OCI-LY1 (cell line): ENCODE data around the gene PRG2.
A peak's percentile ranks its signal among the peaks of the same experiment; 100 is the strongest.

Experiments
- H2AFZ ChIP-seq: fragments of 200-600 bp; sonication (generic), shearing (Covaris generic); 2 replicates; pipeline ENCODE4 v1.6.0; 2014; ENCODE audit warnings: antibody characterized with exemption, mild to moderate bottlenecking, low read length
- H3F3A ChIP-seq: fragments of 200-600 bp; sonication (generic), shearing (Covaris generic); 2 replicates; pipeline ENCODE4 v1.6.0; 2014; ENCODE audit warnings: mild to moderate bottlenecking, antibody characterized with exemption, low read length, moderate library complexity; ENCODE audit not compliant: insufficient read depth
- H3K27ac ChIP-seq: fragments of 200-600 bp; sonication (generic); 2 replicates; pipeline ENCODE4 v1.5.1; 2014; ENCODE audit warnings: low read length, mixed run types, mild to moderate bottlenecking, low read depth; ENCODE audit not compliant: poor library complexity, severe bottlenecking
- H3K27me3 ChIP-seq: fragments of 200-600 bp; sonication (generic); 2 replicates; pipeline ENCODE4 v1.6.0; 2014; ENCODE audit warnings: antibody characterized with exemption, mild to moderate bottlenecking, low read length, moderate library complexity; ENCODE audit not compliant: insufficient read depth
- H3K36me3 ChIP-seq: fragments of 200-600 bp; sonication (generic); 2 replicates; pipeline ENCODE4 v1.6.1; 2014; ENCODE audit warnings: mild to moderate bottlenecking, antibody characterized with exemption, low read length, moderate library complexity, mixed read lengths; ENCODE audit not compliant: insufficient read depth
- H3K4me1 ChIP-seq: fragments of 200-600 bp; sonication (generic); 2 replicates; pipeline ENCODE4 v1.5.1; 2014; ENCODE audit warnings: mild to moderate bottlenecking, low read length, moderate library complexity; ENCODE audit not compliant: insufficient read depth, severe bottlenecking
- H3K4me2 ChIP-seq: fragments of 200-600 bp; sonication (generic), shearing (Covaris generic); 2 replicates; pipeline ENCODE4 v1.6.1; 2014; ENCODE audit warnings: low read length
- H3K4me3 ChIP-seq: fragments of 200-600 bp; sonication (generic); 2 replicates; pipeline ENCODE4 v1.5.1; 2014; ENCODE audit warnings: low read length, low read depth, mild to moderate bottlenecking, mixed read lengths; ENCODE audit not compliant: poor library complexity, severe bottlenecking
- H3K79me2 ChIP-seq: fragments of 200-600 bp; shearing (Covaris generic); 2 replicates; pipeline ENCODE4 v1.6.1; 2016; ENCODE audit warnings: mixed run types, low read length, mixed read lengths; ENCODE audit not compliant: insufficient read depth
- H3K9ac ChIP-seq: fragments of 200-600 bp; sonication (generic), shearing (Covaris generic); 2 replicates; pipeline ENCODE4 v1.6.1; 2014; ENCODE audit warnings: mild to moderate bottlenecking, low read length, mixed read lengths
- H3K9me2 ChIP-seq: fragments of 200-600 bp; sonication (generic), shearing (Covaris generic); 2 replicates; pipeline ENCODE4 v1.6.1; 2014; ENCODE audit warnings: low read depth, mild to moderate bottlenecking, low read length, mixed read lengths
- H3K9me3 ChIP-seq: fragments of 200-600 bp; shearing (Covaris generic); 2 replicates; pipeline ENCODE4 v1.6.1; 2014; ENCODE audit warnings: low read length, mixed read lengths
- H4K20me1 ChIP-seq: fragments of 200-600 bp; sonication (generic), shearing (Covaris generic); 2 replicates; pipeline ENCODE4 v1.6.0; 2016; ENCODE audit warnings: mild to moderate bottlenecking, low read length; ENCODE audit not compliant: insufficient read depth
- CTCF ChIP-seq: fragments of 200-600 bp; sonication (generic), shearing (Covaris generic); IDR thresholded peaks from 2 replicates; pipeline ENCODE4 v1.5.1; 2017; ENCODE audit warnings: mild to moderate bottlenecking, antibody characterized with exemption, low read length, moderate library complexity, mixed read lengths
- EZH2 ChIP-seq: fragments of 200-600 bp; sonication (generic), shearing (Covaris generic); IDR thresholded peaks from 2 replicates; pipeline ENCODE4 v1.8.0; 2017; ENCODE audit warnings: borderline replicate concordance, mixed run types, mild to moderate bottlenecking, antibody characterized with exemption, low read length, moderate library complexity, mixed read lengths

PRG2 gene

DNA sequence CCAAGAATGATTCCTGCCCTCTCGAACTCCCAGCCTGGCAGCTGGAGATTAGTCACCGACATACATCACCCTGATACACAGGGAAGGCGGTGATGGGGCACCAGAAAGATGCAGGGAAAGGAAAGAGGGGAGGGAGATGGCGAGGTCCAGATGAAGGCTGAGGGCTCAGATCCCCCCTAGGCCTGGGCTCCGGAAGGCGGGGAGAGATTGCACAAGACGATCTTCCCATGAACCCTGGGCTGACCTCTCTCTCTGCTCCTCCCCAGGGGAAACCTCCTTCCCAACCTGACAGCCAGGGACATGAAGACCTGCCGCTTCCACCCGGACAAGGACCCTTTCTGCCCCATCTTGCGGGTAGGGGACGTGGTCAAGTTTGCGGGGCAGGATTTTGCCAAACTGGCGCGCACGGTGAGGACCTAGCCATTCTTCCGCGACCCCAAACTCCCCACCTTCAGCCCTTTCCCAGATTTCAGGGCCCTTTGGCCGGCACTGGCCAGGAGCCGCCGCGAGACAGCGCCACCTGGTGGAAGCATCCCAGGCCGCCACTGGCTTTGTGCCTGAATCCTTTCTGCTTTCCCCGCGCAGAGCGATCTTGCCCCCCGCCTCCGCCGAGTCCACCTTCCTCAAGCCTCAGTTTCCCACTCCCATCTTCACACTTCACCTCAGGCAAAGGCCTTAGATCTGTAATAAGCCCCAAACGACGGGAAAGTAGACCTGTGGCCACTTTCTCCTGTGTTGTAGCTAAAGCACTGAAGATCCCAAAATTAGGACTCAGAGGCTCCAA, 40.8 kb downstream of the PRG2 start:
- no peaks in the 10 kb centered on the region for H4K20me1 ChIP-seq
- H3K27me3 ChIP-seq, result no peaks in the 10 kb centered on the region; the same call in 1 of the 2 replicates
- H3K4me1 ChIP-seq, result no peaks in the 10 kb centered on the region
- H2AFZ ChIP-seq, result no peak overlapping the region
- no peak overlapping the region for H3K4me3 ChIP-seq
- H3K27ac ChIP-seq, result no peak overlapping the region
- peaks cover 5% of the 10 kb centered on the region; the same call in 1 of the 2 replicates for H3K9me3 ChIP-seq
- no peak overlapping the region for H3K4me2 ChIP-seq
- no peaks in the 10 kb centered on the region for H3K9me2 ChIP-seq
- no peak for TF ChIP-seq EZH2
- TF ChIP-seq CTCF, result peak; percentile 77
- H3K9ac ChIP-seq, result no peak overlapping the region
- no peaks in the 10 kb centered on the region for H3K79me2 ChIP-seq
- no peaks in the 10 kb centered on the region for H3F3A ChIP-seq
- H3K36me3 ChIP-seq, result no peaks in the 10 kb centered on the region

GRCh38 chr11:57348636-57349313, 41.7 kb downstream of the PRG2 start:
- Histone ChIP-seq H3K9me2 (no peaks in the 10 kb centered on the region), H4K20me1 (no peaks in the 10 kb centered on the region), H3K9me3 (peaks cover 5% of the 10 kb centered on the region; the same call in 1 of the 2 replicates), H3K79me2 (no peaks in the 10 kb centered on the region), H3K27me3 (no peaks in the 10 kb centered on the region; the same call in 1 of the 2 replicates), H2AFZ (no peak overlapping the region), H3K4me3 (no peak overlapping the region), H3K9ac (no peak overlapping the region), H3F3A (no peaks in the 10 kb centered on the region), H3K4me1 (no peaks in the 10 kb centered on the region), H3K27ac (no peak overlapping the region), H3K4me2 (no peak overlapping the region), H3K36me3 (no peaks in the 10 kb centered on the region)
- no peak for TF ChIP-seq CTCF
- TF ChIP-seq EZH2, result no peak

DNA sequence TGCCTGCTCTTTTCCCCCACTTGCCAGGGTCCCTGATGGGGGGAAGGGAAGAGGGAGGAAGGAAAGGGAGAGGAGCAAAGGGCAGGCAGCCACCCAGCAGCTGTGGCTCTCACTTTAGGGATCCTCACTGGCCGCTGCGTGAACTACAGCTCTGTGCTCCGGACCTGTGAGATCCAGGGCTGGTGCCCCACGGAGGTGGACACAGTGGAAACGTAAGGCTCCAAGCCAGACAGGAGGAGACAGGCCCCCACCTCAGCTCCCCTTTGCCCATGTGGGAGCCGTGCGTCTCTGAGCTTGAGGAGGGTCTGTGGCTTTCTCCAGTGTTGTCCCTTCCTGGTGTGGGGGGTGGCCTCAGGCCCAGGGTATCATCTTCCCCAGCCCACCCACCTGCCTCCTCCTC, 42.4 kb downstream of the PRG2 start:
- no peaks in the 10 kb centered on the region for H3K79me2 ChIP-seq
- no peak for TF ChIP-seq CTCF
- no peak overlapping the region for H3K4me3 ChIP-seq
- H3K27me3 ChIP-seq, result no peaks in the 10 kb centered on the region; the same call in 1 of the 2 replicates
- H3F3A ChIP-seq, result no peaks in the 10 kb centered on the region
- peaks cover 5% of the 10 kb centered on the region; the same call in 1 of the 2 replicates for H3K9me3 ChIP-seq
- H3K36me3 ChIP-seq, result no peaks in the 10 kb centered on the region
- no peak overlapping the region for H3K4me2 ChIP-seq
- no peak overlapping the region for H3K27ac ChIP-seq
- H3K9me2 ChIP-seq, result no peaks in the 10 kb centered on the region
- H4K20me1 ChIP-seq, result no peaks in the 10 kb centered on the region
- no peaks in the 10 kb centered on the region for H3K4me1 ChIP-seq
- H2AFZ ChIP-seq, result no peak overlapping the region
- H3K9ac ChIP-seq, result no peak overlapping the region
